ENCODE data around the gene ZAP70.

DNA sequence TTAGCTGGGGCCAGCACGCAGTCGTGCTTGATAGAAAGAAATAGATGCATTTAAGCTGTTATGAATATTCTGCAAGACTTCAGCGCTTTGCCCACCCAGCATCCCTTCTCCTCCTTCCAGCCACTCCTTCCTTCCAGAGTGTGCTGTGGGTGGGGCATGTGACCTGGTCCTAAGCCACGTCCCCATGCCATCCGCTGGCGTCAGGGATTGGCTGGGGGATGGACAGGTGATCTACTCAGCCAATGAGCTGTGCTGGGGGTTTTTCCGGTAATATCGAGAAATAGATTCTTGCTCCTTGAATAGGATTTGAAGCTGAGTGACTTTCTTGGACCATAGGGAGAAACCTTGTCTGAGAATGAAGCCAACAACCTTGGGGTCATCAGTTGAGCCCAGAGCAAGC lies 4.8 kb upstream of the ZAP70 start:
- TF ChIP-seq, protein P1, sequence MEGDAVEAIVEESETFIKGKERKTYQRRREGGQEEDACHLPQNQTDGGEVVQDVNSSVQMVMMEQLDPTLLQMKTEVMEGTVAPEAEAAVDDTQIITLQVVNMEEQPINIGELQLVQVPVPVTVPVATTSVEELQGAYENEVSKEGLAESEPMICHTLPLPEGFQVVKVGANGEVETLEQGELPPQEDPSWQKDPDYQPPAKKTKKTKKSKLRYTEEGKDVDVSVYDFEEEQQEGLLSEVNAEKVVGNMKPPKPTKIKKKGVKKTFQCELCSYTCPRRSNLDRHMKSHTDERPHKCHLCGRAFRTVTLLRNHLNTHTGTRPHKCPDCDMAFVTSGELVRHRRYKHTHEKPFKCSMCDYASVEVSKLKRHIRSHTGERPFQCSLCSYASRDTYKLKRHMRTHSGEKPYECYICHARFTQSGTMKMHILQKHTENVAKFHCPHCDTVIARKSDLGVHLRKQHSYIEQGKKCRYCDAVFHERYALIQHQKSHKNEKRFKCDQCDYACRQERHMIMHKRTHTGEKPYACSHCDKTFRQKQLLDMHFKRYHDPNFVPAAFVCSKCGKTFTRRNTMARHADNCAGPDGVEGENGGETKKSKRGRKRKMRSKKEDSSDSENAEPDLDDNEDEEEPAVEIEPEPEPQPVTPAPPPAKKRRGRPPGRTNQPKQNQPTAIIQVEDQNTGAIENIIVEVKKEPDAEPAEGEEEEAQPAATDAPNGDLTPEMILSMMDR (IDR thresholded peaks at IDR 0.05), result no peak
- no peak for TF ChIP-seq POLR2A (IDR thresholded peaks at IDR 0.05)

All from right lobe of liver (tissue), 4 donors.